Mononuclear cell (primary cell): ENCODE measurements around the gene LRFN5. TPM values are rescaled to one million over a fixed set of nuclear protein-coding genes. Genes with fewer than 3 reads are reported as not detected.

Experiments used
- H3K27me3 ChIP-seq: 2 replicates; pipeline ENCODE4 v1.6.0; 2011; ENCODE audit warnings: low read length, control low read depth; ENCODE audit not compliant: insufficient read depth
- H3K4me1 ChIP-seq: 2 replicates; pipeline ENCODE4 v1.5.1; 2011; ENCODE audit warnings: mild to moderate bottlenecking, low read length, control low read depth; ENCODE audit not compliant: insufficient read depth
- H3K4me3 ChIP-seq: 2 replicates; pipeline ENCODE4 v1.5.1; 2011; ENCODE audit warnings: mild to moderate bottlenecking, low read length, moderate library complexity
- H3K9me3 ChIP-seq: 2 replicates; pipeline ENCODE4 v1.5.1; 2011; ENCODE audit warnings: low read depth, mild to moderate bottlenecking, control low read depth, low read length
- total RNA-seq: library from RNA; depleted of rRNA; stranded (reverse); fragments of >200 nt; gene quantifications from one replicate; pipeline ENCODE4 v1.2.3, GENCODE V29; 2012

The LRFN5 gene
- total RNA-seq, 1 donor, result not detected

GRCh38 chr14:41608681-41609390 is 2.2 kb downstream of the LRFN5 start:
- Histone ChIP-seq H3K4me1 (peaks cover 8% of the 10 kb centered on the region), H3K4me3 (no peak overlapping the region), H3K27me3 (peaks cover 81% of the 10 kb centered on the region), H3K9me3 (no peaks in the 10 kb centered on the region)

- H3K4me3 ChIP-seq, result no peak overlapping the region
- H3K27me3 ChIP-seq, result peaks cover 72% of the 10 kb centered on the region
- no peaks in the 10 kb centered on the region for H3K9me3 ChIP-seq
- H3K4me1 ChIP-seq, result peaks cover 8% of the 10 kb centered on the region
Observed at GRCh38 chr14:41609704-41610183, 3.1 kb downstream of the LRFN5 start.

GRCh38 chr14:41615011-41615595 is 8.4 kb downstream of the LRFN5 start:
- Histone ChIP-seq H3K4me3 (no peak overlapping the region), H3K9me3 (no peaks in the 10 kb centered on the region), H3K27me3 (peaks cover 20% of the 10 kb centered on the region), H3K4me1 (no peaks in the 10 kb centered on the region)

- no peaks in the 10 kb centered on the region for H3K27me3 ChIP-seq
- no peaks in the 10 kb centered on the region for H3K9me3 ChIP-seq
- H3K4me1 ChIP-seq, result no peaks in the 10 kb centered on the region
- H3K4me3 ChIP-seq, result no peak overlapping the region
Observed at GRCh38 chr14:41623736-41624135, 17.1 kb downstream of the LRFN5 start.

GRCh38 chr14:41629876-41630275 is 23.2 kb downstream of the LRFN5 start:
- Histone ChIP-seq H3K4me3 (no peak overlapping the region), H3K9me3 (no peaks in the 10 kb centered on the region), H3K27me3 (no peaks in the 10 kb centered on the region), H3K4me1 (no peaks in the 10 kb centered on the region)

GRCh38 chr14:41634286-41634685 is 27.6 kb downstream of the LRFN5 start:
- Histone ChIP-seq H3K9me3 (no peaks in the 10 kb centered on the region), H3K4me1 (no peaks in the 10 kb centered on the region), H3K27me3 (no peaks in the 10 kb centered on the region)

GRCh38 chr14:41636492-41637392 is 30.1 kb downstream of the LRFN5 start:
- no peaks in the 10 kb centered on the region for H3K27me3 ChIP-seq
- H3K4me1 ChIP-seq, result no peaks in the 10 kb centered on the region
- no peaks in the 10 kb centered on the region for H3K9me3 ChIP-seq
- no peak overlapping the region for H3K4me3 ChIP-seq

More at GRCh38 chr14:41634286-41634685, 27.6 kb downstream of the LRFN5 start:
- H3K4me3 ChIP-seq, result no peak overlapping the region

GRCh38 chr14:41641690-41642089 is 35.0 kb downstream of the LRFN5 start:
- no peaks in the 10 kb centered on the region for H3K27me3 ChIP-seq
- H3K9me3 ChIP-seq, result no peaks in the 10 kb centered on the region
- H3K4me3 ChIP-seq, result no peak overlapping the region
- no peaks in the 10 kb centered on the region for H3K4me1 ChIP-seq

- Histone ChIP-seq H3K4me3 (no peak overlapping the region), H3K9me3 (no peaks in the 10 kb centered on the region), H3K4me1 (no peaks in the 10 kb centered on the region), H3K27me3 (no peaks in the 10 kb centered on the region)
Observed at GRCh38 chr14:41642367-41642766, 35.7 kb downstream of the LRFN5 start.

- Histone ChIP-seq H3K27me3 (no peaks in the 10 kb centered on the region), H3K9me3 (no peaks in the 10 kb centered on the region), H3K4me3 (no peak overlapping the region), H3K4me1 (no peaks in the 10 kb centered on the region)
Observed at GRCh38 chr14:41642789-41643188, 36.1 kb downstream of the LRFN5 start.

GRCh38 chr14:41644606-41645005 is 37.9 kb downstream of the LRFN5 start:
- H3K9me3 ChIP-seq, result no peaks in the 10 kb centered on the region
- no peak overlapping the region for H3K4me3 ChIP-seq
- no peaks in the 10 kb centered on the region for H3K4me1 ChIP-seq
- no peaks in the 10 kb centered on the region for H3K27me3 ChIP-seq

GRCh38 chr14:41650802-41651201 is 44.1 kb downstream of the LRFN5 start:
- Histone ChIP-seq H3K4me3 (no peak overlapping the region), H3K27me3 (no peaks in the 10 kb centered on the region), H3K9me3 (no peaks in the 10 kb centered on the region), H3K4me1 (no peaks in the 10 kb centered on the region)

- Histone ChIP-seq H3K4me3 (no peak overlapping the region), H3K27me3 (no peaks in the 10 kb centered on the region), H3K4me1 (no peaks in the 10 kb centered on the region), H3K9me3 (no peaks in the 10 kb centered on the region)
Observed at GRCh38 chr14:41654196-41654595, 47.5 kb downstream of the LRFN5 start.

GRCh38 chr14:41662780-41663472 is 56.2 kb downstream of the LRFN5 start:
- Histone ChIP-seq H3K9me3 (no peaks in the 10 kb centered on the region), H3K4me1 (no peaks in the 10 kb centered on the region), H3K4me3 (no peak overlapping the region), H3K27me3 (no peaks in the 10 kb centered on the region)

GRCh38 chr14:41663473-41663850 is 56.8 kb downstream of the LRFN5 start:
- H3K4me1 ChIP-seq, result no peaks in the 10 kb centered on the region
- no peaks in the 10 kb centered on the region for H3K9me3 ChIP-seq
- no peak overlapping the region for H3K4me3 ChIP-seq
- H3K27me3 ChIP-seq, result no peaks in the 10 kb centered on the region
